Heart left ventricle (tissue), 13 donors: Measurements from ENCODE around the gene MARCHF2.

ENCODE experiments used
- CTCF ChIP-seq, 12 donors: fragments of 200-600 bp; sonication (generic) in 4 of 12; IDR thresholded peaks; one replicate each; pipeline versions ENCODE4 v1.5.0 to v1.8.0; 2018 to 2022; ENCODE audit warnings: antibody characterized with exemption in 12 of 12, mild to moderate bottlenecking in 5 of 12
- POLR2A ChIP-seq, 2 donors: fragments of 450-650 bp; IDR thresholded peaks; one replicate each; pipeline ENCODE4 v1.6.1; 2017; ENCODE audit warnings: antibody characterized with exemption in 2 of 2, mild to moderate bottlenecking in 2 of 2, moderate library complexity in 2 of 2
- donor health status: ischemic (EF 13 %, LVEDD 7.1; RV severe dilation, severe dysfunction).
- donor health status: DM: no; HTN: yes; CAD: no.
- donor health status: DM: no; HTN: no; CAD: no.
- donor health status: ischemic (EF 25% LVEDD 6.9; RV normal size, moderate dysfunction).
- donor health status: ischemic (EF 25% LVEDD 5.7; RV mildly dilated, moderate dysfunction).
- donor health status: ischemic (EF 35%, LVEDD 5.7; RV mildly dilated, moderate dysfunction).
- donor health status: nonischemic (EF 11% LVEDD 7.7; RV severe dilation, severe dysfunction).
- donor health status: DM: yes; HTN: yes; CAD: no.
- donor health status: PGD.
- donor health status: ischemic (EF 29% LVEDD 5.4; RV normal size, mild dysfunction).
- donor health status: nonischemic (EF 23%, LVEDD 6.1; RV moderate dilation, normal function).

- no peak for TF ChIP-seq CTCF (IDR thresholded peaks at IDR 0.05)
- TF ChIP-seq POLR2A (IDR thresholded peaks at IDR 0.05): no peak
These were observed 39.5 kb downstream of the MARCHF2 start for GRCh38 chr19:8452446-8453123.
